ENCODE results near the gene ELOVL5.

- no peak for TF ChIP-seq CTCF (IDR thresholded peaks at IDR 0.05; ENCODE audit: low read length)
- no peak for TF ChIP-seq EZH2phosphoT487 (IDR thresholded peaks at IDR 0.05; ENCODE audit: low read length)
- no peak for TF ChIP-seq EZH2 (optimal IDR thresholded peaks at IDR 0.05; ENCODE audit: low read depth, low read length)
Measured at GRCh38 chr6:53264915-53265607, 83.7 kb downstream of the ELOVL5 start.

All from MM.1S (cell line).